ENCODE results near the gene DYRK2.

GRCh38 chr12:67710582-67710981 lies 62.0 kb downstream of the DYRK2 start:
- TF ChIP-seq, protein P1, sequence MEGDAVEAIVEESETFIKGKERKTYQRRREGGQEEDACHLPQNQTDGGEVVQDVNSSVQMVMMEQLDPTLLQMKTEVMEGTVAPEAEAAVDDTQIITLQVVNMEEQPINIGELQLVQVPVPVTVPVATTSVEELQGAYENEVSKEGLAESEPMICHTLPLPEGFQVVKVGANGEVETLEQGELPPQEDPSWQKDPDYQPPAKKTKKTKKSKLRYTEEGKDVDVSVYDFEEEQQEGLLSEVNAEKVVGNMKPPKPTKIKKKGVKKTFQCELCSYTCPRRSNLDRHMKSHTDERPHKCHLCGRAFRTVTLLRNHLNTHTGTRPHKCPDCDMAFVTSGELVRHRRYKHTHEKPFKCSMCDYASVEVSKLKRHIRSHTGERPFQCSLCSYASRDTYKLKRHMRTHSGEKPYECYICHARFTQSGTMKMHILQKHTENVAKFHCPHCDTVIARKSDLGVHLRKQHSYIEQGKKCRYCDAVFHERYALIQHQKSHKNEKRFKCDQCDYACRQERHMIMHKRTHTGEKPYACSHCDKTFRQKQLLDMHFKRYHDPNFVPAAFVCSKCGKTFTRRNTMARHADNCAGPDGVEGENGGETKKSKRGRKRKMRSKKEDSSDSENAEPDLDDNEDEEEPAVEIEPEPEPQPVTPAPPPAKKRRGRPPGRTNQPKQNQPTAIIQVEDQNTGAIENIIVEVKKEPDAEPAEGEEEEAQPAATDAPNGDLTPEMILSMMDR (conservative IDR thresholded peaks at IDR 0.05; ENCODE audit: low read depth in 2 of 2) = no peak
- TF ChIP-seq POLR2AphosphoS5 (IDR thresholded peaks at IDR 0.05; ENCODE audit: low read depth) (no peak), ETS1 (IDR thresholded peaks at IDR 0.05) (no peak), EZH2phosphoT487 (IDR thresholded peaks at IDR 0.05; ENCODE audit: unreplicated experiment) (no peak)

All from GM23338 (cell line).